VCaP (cell line): ENCODE results near the gene THSD8.

ENCODE experiments used
- H3K27ac ChIP-seq: fragments of 450-650 bp; 2 replicates; pipeline ENCODE4 v1.5.1; 2017
- CTCF ChIP-seq: fragments of 450-650 bp; conservative IDR thresholded peaks from 2 replicates; pipeline ENCODE4 v1.5.1; 2017; ENCODE audit warnings: mild to moderate bottlenecking, moderate library complexity

Gene THSD8

GRCh38 chr19:12801466-12802266, at the start of gene THSD8, which contains the start of gene PRDX2:
Gene THSD8, plus strand, starts transcription at chr19:12802069. Its CDS starts 3 bp downstream, at chr19:12802072.
Gene PRDX2, minus strand, starts transcription at chr19:12801800. Its CDS starts 539 bp downstream, at chr19:12801261.
- peak within 1 kb of the TSS; percentile 92 for H3K27ac ChIP-seq
- no peak for TF ChIP-seq CTCF

GRCh38 chr19:12754465-12755196, 47.2 kb upstream of the THSD8 start:
- no peak for TF ChIP-seq CTCF
- no peak overlapping the region for H3K27ac ChIP-seq

- no peak overlapping the region for H3K27ac ChIP-seq
- no peak for TF ChIP-seq CTCF
These were observed 45.6 kb upstream of the THSD8 start for GRCh38 chr19:12756150-12756883.

- peak; percentile 91 for TF ChIP-seq CTCF
- no peak overlapping the region; the same call in 1 of the 2 replicates for H3K27ac ChIP-seq
These were observed 44.2 kb upstream of the THSD8 start for GRCh38 chr19:12757544-12758274.

GRCh38 chr19:12759686-12760085, 42.2 kb upstream of the THSD8 start:
- H3K27ac ChIP-seq, result no peak overlapping the region
- no peak for TF ChIP-seq CTCF

- no peak overlapping the region for H3K27ac ChIP-seq
- no peak for TF ChIP-seq CTCF
These were observed 38.8 kb upstream of the THSD8 start for GRCh38 chr19:12763100-12763499.
